Endothelial cell of umbilical vein (primary cell): ENCODE measurements around the gene NOD2. TPM values are rescaled to one million over a fixed set of nuclear protein-coding genes. Genes with fewer than 3 reads are reported as not detected.

Experiments
- BruUV-seq: library from RNA; stranded (reverse); fragments of 400-500 nt; replicated peaks from 2 replicates; lab custom pipeline; 2021; lab: Mats Ljungman, UMichigan
- CTCF ChIA-PET: fragments of 300-600, 350-600 bp; sonication (Branson Sonifier 250); formaldehyde crosslinking; loops from one replicate; lab custom pipeline; 2021; ENCODE audit warnings: antibody characterized with exemption, inconsistent platforms; lab: Charles Lee
- POLR2A ChIA-PET: fragments of 300-600, 350-600 bp; sonication (Branson Sonifier 250); formaldehyde crosslinking; loops from one replicate; lab custom pipeline; 2021; ENCODE audit warnings: antibody characterized with exemption, inconsistent platforms; lab: Charles Lee
- DNase-seq: peaks from one replicate; pipeline ENCODE4 v3.0.0-alpha.2; 2011; ENCODE audit warnings: low read depth, low spot score
- FAIRE-seq: peaks from 2 replicates; lab custom pipeline; 2011; peaks lifted over from hg19 to GRCh38; lab: Jason Lieb, UNC
- H2AFZ ChIP-seq: 2 replicates; pipeline ENCODE4 v1.6.0; 2012; ENCODE audit warnings: low read depth, low read length, control low read depth, inconsistent platforms
- H3K27ac ChIP-seq: 2 replicates; pipeline ENCODE4 v1.5.1; 2011; ENCODE audit warnings: low read depth, mild to moderate bottlenecking, control low read depth, low read length, moderate library complexity; ENCODE audit not compliant: insufficient read depth
- H3K27me3 ChIP-seq, 2 experiments: 2 replicates each; pipeline versions ENCODE4 v1.6.0 to v1.6.1; 2011; ENCODE audit warnings: low read length in 2 of 2, mixed read lengths in 1 of 2; ENCODE audit not compliant: control insufficient read depth in 2 of 2, insufficient read depth in 2 of 2
- H3K36me3 ChIP-seq, 2 experiments: 2 replicates in 1 of 2; 3 replicates in 1 of 2; pipeline ENCODE4 v1.5.1; 2011; ENCODE audit warnings: low read length in 2 of 2, mild to moderate bottlenecking in 1 of 2, moderate library complexity in 1 of 2; ENCODE audit not compliant: control insufficient read depth in 2 of 2, insufficient read depth in 2 of 2; ENCODE audit errors: extremely low read depth in 1 of 2
- H3K4me1 ChIP-seq: 3 replicates; pipeline ENCODE4 v1.5.1; 2011; ENCODE audit warnings: mild to moderate bottlenecking, low read length; ENCODE audit not compliant: control insufficient read depth, insufficient read depth; ENCODE audit errors: extremely low read depth
- H3K4me2 ChIP-seq: 2 replicates; pipeline ENCODE4 v1.6.1; 2011; ENCODE audit warnings: low read length, control low read depth, mixed read lengths; ENCODE audit not compliant: insufficient read depth
- H3K4me3 ChIP-seq, 3 experiments: fragments of 200-600 bp in 1 of 3; sonication (generic), shearing (Covaris generic) in 1 of 3; replicated peaks in 1 of 3; 2 replicates each; pipeline ENCODE4 v1.5.1; 2011 to 2016; ENCODE audit warnings: control low read depth in 3 of 3, low read length in 3 of 3, mild to moderate bottlenecking in 2 of 3, inconsistent platforms in 1 of 3, low read depth in 1 of 3, moderate library complexity in 1 of 3; ENCODE audit not compliant: insufficient read depth in 1 of 3
- H3K79me2 ChIP-seq: 2 replicates; pipeline ENCODE4 v1.6.0; 2012; ENCODE audit warnings: low read length, inconsistent platforms; ENCODE audit not compliant: control insufficient read depth, insufficient read depth
- H3K9ac ChIP-seq: replicated peaks from 2 replicates; pipeline ENCODE3; 2011; ENCODE audit warnings: low read length, control low read depth; ENCODE audit not compliant: insufficient read depth; ENCODE audit errors: extremely low read depth
- H3K9me1 ChIP-seq: replicated peaks from 3 replicates; pipeline ENCODE4 v1.6.0; 2011; ENCODE audit warnings: mild to moderate bottlenecking, low read length; ENCODE audit not compliant: control insufficient read depth, insufficient read depth; ENCODE audit errors: extremely low read depth
- H3K9me3 ChIP-seq: replicated peaks from 2 replicates; pipeline ENCODE4 v1.5.1; 2012; ENCODE audit warnings: low read length, inconsistent platforms; ENCODE audit not compliant: control insufficient read depth, insufficient read depth
- H4K20me1 ChIP-seq: replicated peaks from 2 replicates; pipeline ENCODE3; 2011; ENCODE audit warnings: mild to moderate bottlenecking, low read length; ENCODE audit not compliant: control insufficient read depth, insufficient read depth; ENCODE audit errors: extremely low read depth
- EZH2 ChIP-seq: IDR thresholded peaks from 2 replicates; pipeline ENCODE4 v1.6.1; 2012; ENCODE audit warnings: borderline replicate concordance, low read depth, mild to moderate bottlenecking, moderate library complexity, low read length, inconsistent platforms; ENCODE audit not compliant: severe bottlenecking
- FOS ChIP-seq: IDR thresholded peaks from 2 replicates; pipeline ENCODE4 v1.6.1; 2011; ENCODE audit warnings: mild to moderate bottlenecking, low read length, moderate library complexity, borderline replicate concordance; ENCODE audit not compliant: insufficient read depth
- GATA2 ChIP-seq: IDR thresholded peaks from 2 replicates; pipeline ENCODE4 v1.7.0; 2011; ENCODE audit warnings: low read depth, mild to moderate bottlenecking, moderate library complexity, mixed read lengths, low read length; ENCODE audit not compliant: insufficient read length, insufficient read depth
- JUN ChIP-seq: IDR thresholded peaks from 2 replicates; pipeline ENCODE4 v1.6.1; 2011; ENCODE audit warnings: borderline replicate concordance, low read depth; ENCODE audit not compliant: insufficient read length, insufficient read depth
- MYC ChIP-seq: IDR thresholded peaks from one replicate; pipeline ENCODE4 v1.6.1; 2011; ENCODE audit warnings: mild to moderate bottlenecking, low read depth, low read length
- POLR2A ChIP-seq: IDR thresholded peaks from 2 replicates; pipeline ENCODE4 v1.6.1; 2012; ENCODE audit warnings: low read depth, mild to moderate bottlenecking, control low read depth, low read length
- POLR2AphosphoS5 ChIP-seq: IDR thresholded peaks from 2 replicates; pipeline ENCODE4 v1.6.1; 2012; ENCODE audit warnings: low read depth, mild to moderate bottlenecking, control low read depth, low read length, moderate library complexity; ENCODE audit not compliant: insufficient read depth
- dilution Hi-C: fragments of 300-500 bp; cut with MboI; formaldehyde crosslinking; loops from one replicate; pipeline ENCODE4 v1.15.0; 2019; ENCODE audit warnings: low sequenced_read_pairs; ENCODE audit not compliant: extremely low pct_ligation_motif_present
- intact Hi-C: fragments of 100-400 bp; cut with micrococcal nuclease; formaldehyde crosslinking; loops from one replicate; pipeline ENCODE4 v1.10.0; 2022
- polyA plus RNA-seq, 4 experiments: library from polyadenylated mRNA; depleted of rRNA in 3 of 4; stranded (reverse) in 3 of 4; unstranded in 1 of 4; fragments of >200 nt; gene quantifications; 2 replicates each; pipeline versions ENCODE4 v1.2.1 to v1.2.3, GENCODE V29; 2011 to 2012; ENCODE audit warnings: missing spikeins in 1 of 4
- total RNA-seq: library from RNA; stranded (reverse); gene quantifications from 2 replicates; pipeline ENCODE4 v1.2.3, GENCODE V29; 2021
- TF ChIP-seq, protein P1 (sequence below): IDR thresholded peaks from 2 replicates; pipeline ENCODE4 v1.6.1; 2011; ENCODE audit not compliant: insufficient read depth, insufficient read length
- TF ChIP-seq, protein P2 (sequence below), 2 donors: IDR thresholded peaks; 1 replicate in 1 of 2; 2 replicates in 1 of 2; pipeline ENCODE4 v1.5.1; 2011; ENCODE audit warnings: low read length in 2 of 2, mild to moderate bottlenecking in 2 of 2, moderate library complexity in 2 of 2, control low read depth in 1 of 2, inconsistent platforms in 1 of 2, low read depth in 1 of 2; ENCODE audit not compliant: insufficient read depth in 1 of 2; ENCODE audit errors: extremely low read depth in 1 of 2

Gene NOD2
- total and polyA plus RNA-seq, 2 donors (not counting 3 experiments of a cell fraction or from before 2014, with no cell fraction given) = 0.07 to 0.58 TPM

DNA sequence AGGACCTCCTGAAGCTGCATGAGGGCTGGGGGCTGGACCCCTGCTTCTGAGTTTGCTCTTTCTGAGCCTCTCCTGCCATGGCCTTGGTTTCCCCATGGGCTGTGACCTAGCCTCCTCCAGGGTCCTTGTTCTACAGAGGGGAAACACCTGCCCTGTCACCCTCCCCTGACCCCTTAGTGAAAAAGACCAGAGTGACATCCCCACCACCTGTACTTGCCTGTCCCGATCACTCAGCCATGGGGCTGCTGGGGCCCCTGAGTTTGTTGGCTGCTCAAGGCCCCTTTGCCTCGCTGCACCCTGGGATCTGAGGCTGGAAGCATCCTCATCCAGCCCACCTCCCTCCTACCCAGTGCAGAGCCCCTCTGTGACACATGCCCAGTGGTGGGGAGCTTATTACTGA, 800 bp downstream of the NOD2 start:
- intact Hi-C loops = no loop called here
- POLR2A ChIA-PET = no interaction called here
- no TSS peak for BruUV-seq

More for the DNA sequence above, 800 bp downstream of the NOD2 start:
- Histone ChIP-seq H3K9ac (no peak overlapping the region), H3K27ac (no peak overlapping the region), H4K20me1 (no peaks in the 10 kb centered on the region), H3K36me3 (no peaks in the 10 kb centered on the region), H2AFZ (no peak overlapping the region), H3K9me3 (no peaks in the 10 kb centered on the region), H3K79me2 (no peaks in the 10 kb centered on the region), H3K27me3 (no peaks in the 10 kb centered on the region), H3K4me2 (no peak overlapping the region), H3K9me1 (no peaks in the 10 kb centered on the region), H3K4me3 (no peak overlapping the region), H3K4me1 (no peaks in the 10 kb centered on the region)
- dilution Hi-C loops = no loop called here
- FAIRE-seq (no peak), DNase-seq (no peak)
- TF ChIP-seq JUN (no peak), EZH2 (no peak), MYC (no peak), POLR2A (no peak), GATA2 (no peak), FOS (no peak), POLR2AphosphoS5 (no peak)
- TF ChIP-seq, protein P1, sequence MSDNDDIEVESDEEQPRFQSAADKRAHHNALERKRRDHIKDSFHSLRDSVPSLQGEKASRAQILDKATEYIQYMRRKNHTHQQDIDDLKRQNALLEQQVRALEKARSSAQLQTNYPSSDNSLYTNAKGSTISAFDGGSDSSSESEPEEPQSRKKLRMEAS = no peak
- TF ChIP-seq, protein P2, sequence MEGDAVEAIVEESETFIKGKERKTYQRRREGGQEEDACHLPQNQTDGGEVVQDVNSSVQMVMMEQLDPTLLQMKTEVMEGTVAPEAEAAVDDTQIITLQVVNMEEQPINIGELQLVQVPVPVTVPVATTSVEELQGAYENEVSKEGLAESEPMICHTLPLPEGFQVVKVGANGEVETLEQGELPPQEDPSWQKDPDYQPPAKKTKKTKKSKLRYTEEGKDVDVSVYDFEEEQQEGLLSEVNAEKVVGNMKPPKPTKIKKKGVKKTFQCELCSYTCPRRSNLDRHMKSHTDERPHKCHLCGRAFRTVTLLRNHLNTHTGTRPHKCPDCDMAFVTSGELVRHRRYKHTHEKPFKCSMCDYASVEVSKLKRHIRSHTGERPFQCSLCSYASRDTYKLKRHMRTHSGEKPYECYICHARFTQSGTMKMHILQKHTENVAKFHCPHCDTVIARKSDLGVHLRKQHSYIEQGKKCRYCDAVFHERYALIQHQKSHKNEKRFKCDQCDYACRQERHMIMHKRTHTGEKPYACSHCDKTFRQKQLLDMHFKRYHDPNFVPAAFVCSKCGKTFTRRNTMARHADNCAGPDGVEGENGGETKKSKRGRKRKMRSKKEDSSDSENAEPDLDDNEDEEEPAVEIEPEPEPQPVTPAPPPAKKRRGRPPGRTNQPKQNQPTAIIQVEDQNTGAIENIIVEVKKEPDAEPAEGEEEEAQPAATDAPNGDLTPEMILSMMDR (IDR thresholded peaks at IDR 0.05; ENCODE audit: extremely low read depth in 1 of 2, insufficient read depth in 1 of 2, low read depth in 1 of 2, low read length in 2 of 2) = no peak
- CTCF ChIA-PET = interaction anchor here (0.9 to 1.0 kb wide), 3 partner anchors 23 to 112 kb away, joined by 3 to 4 read pairs (median 4); no protein-coding TSS in a partner anchor
